Measurements from ENCODE around the gene CNOT4.
"Not testable (repeated sequence)": the region's sequence is repeated elsewhere in the genome, so short reads cannot be mapped to it uniquely, and the experiment has no call there.

CNOT4 gene

DNA sequence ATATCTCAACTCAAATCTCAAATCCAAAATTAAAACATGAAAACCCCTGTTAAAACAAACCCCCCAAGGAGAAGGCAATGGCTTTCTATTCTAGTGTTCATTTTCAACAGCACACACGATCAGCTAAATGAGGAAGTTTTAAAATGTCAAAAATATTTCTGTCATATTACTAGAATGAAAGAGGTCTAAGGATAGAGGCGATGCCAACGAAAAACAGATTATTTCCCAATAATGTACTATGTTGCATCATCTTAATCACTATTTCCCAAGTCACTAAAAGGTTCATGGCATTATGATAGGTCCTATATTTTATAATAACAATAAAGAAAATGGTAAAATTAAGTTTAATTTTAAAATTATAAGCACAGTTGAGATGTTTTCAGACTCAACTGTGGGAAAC is 10.1 kb downstream of the CNOT4 start:
- TF ChIP-seq CTCF (IDR thresholded peaks at IDR 0.05; ENCODE audit: low read depth, low read length) = no peak
- no peak overlapping the region for H3K4me3 ChIP-seq (ENCODE audit: low read depth, low read length)

DNA sequence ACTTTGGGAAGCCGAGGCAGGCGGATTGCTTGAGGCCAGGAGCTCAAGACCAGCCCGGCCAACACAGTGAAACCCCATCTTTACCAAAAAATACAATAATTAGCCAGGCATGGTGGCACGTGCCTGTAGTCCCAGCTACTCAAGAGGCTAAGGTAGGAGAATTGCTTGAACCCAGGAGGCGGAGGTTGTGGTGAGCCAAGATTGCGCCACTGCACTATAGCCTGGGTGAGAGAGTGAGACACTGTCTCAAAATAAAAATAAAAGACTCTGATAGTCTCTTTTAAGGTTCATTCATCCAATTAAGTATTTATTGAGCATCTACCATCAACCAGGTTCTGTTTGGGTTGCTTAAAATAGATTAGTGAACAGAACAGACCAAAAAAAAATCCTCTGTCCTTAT is 12.7 kb downstream of the CNOT4 start:
- H3K4me3 ChIP-seq (ENCODE audit: low read depth, low read length) = not testable (repeated sequence)

GRCh38 chr7:135493362-135493761 is 16.5 kb downstream of the CNOT4 start:
- H3K4me3 ChIP-seq (ENCODE audit: low read depth, low read length) = no peak overlapping the region
- no peak for TF ChIP-seq CTCF (IDR thresholded peaks at IDR 0.05; ENCODE audit: low read depth, low read length)

DNA sequence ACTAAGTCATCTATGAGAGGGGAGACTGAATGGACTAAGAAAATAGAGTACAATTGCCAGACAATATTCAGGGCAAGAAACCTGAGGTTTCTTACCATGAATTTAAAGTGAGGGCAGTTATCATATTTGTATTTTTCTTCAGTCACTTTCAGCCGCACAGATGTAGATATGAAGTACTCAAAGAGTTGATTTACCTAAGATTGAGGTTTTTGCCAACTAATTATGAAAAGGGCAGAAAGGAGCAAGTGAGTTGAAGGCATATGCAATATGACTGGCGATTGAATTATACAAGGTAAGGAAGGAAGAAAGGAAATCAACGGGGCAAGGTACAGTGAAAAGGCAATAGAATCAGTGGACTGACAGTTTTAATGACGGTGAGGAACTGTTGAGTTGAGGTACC is 17.8 kb downstream of the CNOT4 start:
- no peak for TF ChIP-seq CTCF (IDR thresholded peaks at IDR 0.05; ENCODE audit: low read depth, low read length)
- H3K4me3 ChIP-seq (ENCODE audit: low read depth, low read length) = no peak overlapping the region

- TF ChIP-seq CTCF (IDR thresholded peaks at IDR 0.05; ENCODE audit: low read depth, low read length) = no peak
Observed at GRCh38 chr7:135490783-135491182, 19.1 kb downstream of the CNOT4 start.

DNA sequence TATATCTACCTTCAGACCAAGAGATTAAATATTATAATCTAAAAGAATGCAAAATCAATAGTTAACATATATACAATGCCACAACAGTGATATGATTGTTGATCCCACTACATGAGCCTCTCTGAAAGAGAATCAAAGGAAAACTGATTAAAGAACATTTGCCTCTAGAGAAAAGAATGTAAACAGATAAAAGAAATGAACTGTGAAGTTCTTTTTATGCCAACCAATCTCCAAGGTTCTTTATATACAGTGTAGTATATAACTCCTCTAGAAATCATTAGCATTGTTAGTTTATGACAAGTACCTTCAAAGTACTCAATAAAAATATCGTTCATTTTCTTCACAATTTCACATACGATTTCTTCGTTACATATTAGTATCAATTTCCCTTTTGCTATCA is 20.1 kb downstream of the CNOT4 start:
- TF ChIP-seq CTCF (IDR thresholded peaks at IDR 0.05; ENCODE audit: low read depth, low read length) = no peak
- no peak overlapping the region for H3K4me3 ChIP-seq (ENCODE audit: low read depth, low read length)

More at GRCh38 chr7:135490783-135491182, 19.1 kb downstream of the CNOT4 start:
- no peak overlapping the region for H3K4me3 ChIP-seq (ENCODE audit: low read depth, low read length)

- no peak for TF ChIP-seq CTCF (IDR thresholded peaks at IDR 0.05; ENCODE audit: low read depth, low read length)
Observed at GRCh38 chr7:135486261-135486920, 23.5 kb downstream of the CNOT4 start.

DNA sequence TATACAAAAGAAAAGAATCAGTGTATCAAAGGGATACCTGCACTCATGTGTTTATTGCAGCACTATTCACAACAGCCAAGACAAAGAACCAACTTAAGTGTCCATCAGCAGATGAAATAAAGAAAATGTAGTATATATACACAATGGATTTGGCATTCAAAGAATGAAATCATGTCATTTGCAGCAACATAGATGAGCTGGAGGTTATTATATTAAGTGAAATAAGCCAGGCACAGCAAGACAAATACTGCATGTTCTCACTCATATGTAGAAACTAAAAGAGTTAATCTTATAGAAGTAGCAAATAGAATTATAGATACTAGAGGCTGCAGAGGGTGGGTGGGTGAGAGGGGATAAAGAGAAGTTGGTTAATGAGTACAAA is 28.3 kb downstream of the CNOT4 start:
- no peak overlapping the region for H3K4me3 ChIP-seq (ENCODE audit: low read depth, low read length)
- TF ChIP-seq CTCF (IDR thresholded peaks at IDR 0.05; ENCODE audit: low read depth, low read length) = no peak

More at GRCh38 chr7:135486261-135486920, 23.5 kb downstream of the CNOT4 start:
- H3K4me3 ChIP-seq (ENCODE audit: low read depth, low read length) = no peak overlapping the region
